Thyroid gland (tissue), 4 donors: ENCODE results near the gene UNC50. TPM values are rescaled to one million over a fixed set of nuclear protein-coding genes. Genes with fewer than 3 reads are reported as not detected.
"Not testable (repeated sequence)": the region's sequence is repeated elsewhere in the genome, so short reads cannot be mapped to it uniquely, and the experiment has no call there.

Experiments used
- DNase-seq, 2 donors: peaks; one replicate each; pipeline ENCODE4 v3.0.0-alpha.2; 2019
- H3K27ac ChIP-seq, 3 donors: fragments of 200-600 bp; sonication (generic); 1 replicate in 2 of 3; 2 replicates in 1 of 3; pipeline ENCODE4 v1.5.1; 2016 to 2019; ENCODE audit warnings: mild to moderate bottlenecking in 1 of 3, moderate library complexity in 1 of 3
- H3K27me3 ChIP-seq: fragments of 200-600 bp; sonication (generic); one replicate; pipeline ENCODE4 v1.5.1; 2019
- H3K36me3 ChIP-seq, 2 donors: fragments of 200-600 bp; sonication (generic); one replicate each; pipeline ENCODE4 v1.5.1; 2016 to 2019
- H3K4me1 ChIP-seq, 2 donors: fragments of 200-600 bp; sonication (generic); one replicate each; pipeline ENCODE4 v1.5.1; 2017 to 2019
- H3K4me3 ChIP-seq, 3 donors: fragments of 200-600 bp; sonication (generic); replicated peaks in 1 of 3; 1 replicate in 2 of 3; 2 replicates in 1 of 3; pipeline ENCODE4 v1.5.1; 2016; ENCODE audit warnings: mild to moderate bottlenecking in 1 of 3
- H3K9me3 ChIP-seq: fragments of 200-600 bp; sonication (generic); one replicate; pipeline ENCODE4 v1.5.1; 2017
- CTCF ChIP-seq, 6 experiments: fragments of 200-600 bp in 3 of 6; fragments of 450-650 bp in 3 of 6; sonication (generic) in 3 of 6; IDR thresholded peaks; one replicate each; pipeline ENCODE4 v1.5.1; 2016 to 2019; ENCODE audit warnings: antibody characterized with exemption in 6 of 6, mild to moderate bottlenecking in 2 of 6, inconsistent platforms in 1 of 6, moderate library complexity in 1 of 6
- POLR2A ChIP-seq, 2 donors: fragments of 450-650 bp; IDR thresholded peaks; one replicate each; pipeline ENCODE4 v1.6.1; 2017; ENCODE audit warnings: antibody characterized with exemption in 2 of 2, mild to moderate bottlenecking in 2 of 2, moderate library complexity in 1 of 2
- WGBS, 2 donors: methylation state at CpG; one replicate each; pipeline ENCODE4 v1.1.5; 2017; 5-methylcytosine and 5-hydroxymethylcytosine counted together
- intact Hi-C: fragments of 100-400 bp; cut with DNase I; formaldehyde crosslinking; loops from one replicate; pipeline ENCODE4 v1.15.1; 2023
- total RNA-seq, 4 donors: library from RNA; depleted of rRNA; stranded (reverse); fragments of >200 nt; gene quantifications; one replicate each; pipeline ENCODE4 v1.2.3, GENCODE V29; 2016

Gene UNC50
- total RNA-seq, 4 donors from 2014 or later: 75.3 to 86.1 (median 81.9) TPM

DNA sequence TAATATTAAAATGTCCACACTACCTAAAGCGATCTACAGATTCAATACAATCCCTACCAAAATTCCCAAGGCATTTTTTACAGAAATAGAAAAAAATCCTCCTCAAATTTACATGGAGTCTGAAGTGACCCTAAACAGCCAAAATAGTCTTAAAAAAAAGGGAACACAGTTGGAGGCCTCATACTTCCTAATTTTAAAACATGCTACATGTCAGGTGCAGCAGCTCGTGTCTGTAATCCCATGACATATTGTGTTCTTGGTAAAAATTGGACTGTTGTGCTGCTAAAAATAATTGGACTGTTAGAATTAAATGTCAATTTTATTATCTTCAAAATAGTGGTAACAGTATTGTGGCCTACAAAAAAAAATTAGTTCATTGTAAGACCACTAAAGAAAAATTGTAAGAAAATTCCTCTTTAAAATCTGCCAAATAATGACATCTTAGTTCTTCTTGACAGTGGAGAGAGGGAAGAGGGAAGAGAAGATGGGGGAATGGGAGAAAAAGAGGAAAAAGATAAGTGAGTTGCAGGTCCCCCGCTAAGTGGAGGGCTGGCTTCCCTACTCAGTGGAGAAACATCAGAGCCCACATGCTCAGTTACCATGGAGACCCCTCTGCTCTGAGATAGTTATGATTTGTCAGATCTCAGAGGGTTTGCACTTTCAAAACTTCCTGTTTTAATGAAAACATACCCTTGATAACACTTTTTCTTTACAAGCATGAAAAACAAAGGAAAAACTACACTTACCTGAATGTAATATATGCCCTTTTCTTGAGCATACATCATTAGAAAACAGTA is 46.5 kb downstream of the UNC50 start:
- H3K27ac ChIP-seq: peak overlapping the region in 1 of 3 donors; percentile 1
- no peaks in the 10 kb centered on the region for H3K9me3 ChIP-seq
- no peak for DNase-seq
- WGBS, 2 donors: 85 to 91% methylated on average over 3 of the region's 3 CpGs
- TF ChIP-seq POLR2A (IDR thresholded peaks at IDR 0.05) (no peak), CTCF (IDR thresholded peaks at IDR 0.05) (no peak)
- intact Hi-C loops: no loop called here
- no peaks in the 10 kb centered on the region for H3K36me3 ChIP-seq
- H3K27me3 ChIP-seq: no peaks in the 10 kb centered on the region
- no peak overlapping the region for H3K4me3 ChIP-seq
- no peaks in the 10 kb centered on the region for H3K4me1 ChIP-seq

DNA sequence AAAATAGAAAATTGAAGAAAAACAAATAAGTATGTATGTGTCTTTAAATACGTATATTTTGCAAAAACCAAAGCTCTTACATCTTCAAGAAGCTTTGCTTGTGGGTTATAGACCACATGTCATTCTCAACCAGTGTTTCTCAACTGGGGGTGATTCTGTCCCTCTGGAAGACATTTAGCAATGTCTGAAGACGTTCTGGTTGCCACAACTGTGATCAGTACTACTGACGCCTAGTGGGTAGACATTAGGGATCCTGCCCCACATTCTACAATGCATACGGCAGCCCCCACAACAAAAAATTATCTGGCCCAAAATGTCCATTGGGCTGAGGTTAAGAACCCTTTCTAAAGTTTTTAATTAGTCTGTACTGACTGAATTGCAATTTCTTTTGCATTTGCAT is 48.4 kb downstream of the UNC50 start:
- H3K9me3 ChIP-seq: no peaks in the 10 kb centered on the region
- DNase-seq: no peak
- H3K36me3 ChIP-seq: no peaks in the 10 kb centered on the region
- H3K27ac ChIP-seq: no peak overlapping the region
- H3K4me3 ChIP-seq: no peak overlapping the region
- TF ChIP-seq CTCF (IDR thresholded peaks at IDR 0.05) (no peak), POLR2A (IDR thresholded peaks at IDR 0.05) (no peak)
- intact Hi-C loops: no loop called here
- H3K27me3 ChIP-seq: no peaks in the 10 kb centered on the region
- H3K4me1 ChIP-seq: no peaks in the 10 kb centered on the region
- 92 to 96% methylated on average over 4 of the region's 4 CpGs for WGBS, 2 donors

DNA sequence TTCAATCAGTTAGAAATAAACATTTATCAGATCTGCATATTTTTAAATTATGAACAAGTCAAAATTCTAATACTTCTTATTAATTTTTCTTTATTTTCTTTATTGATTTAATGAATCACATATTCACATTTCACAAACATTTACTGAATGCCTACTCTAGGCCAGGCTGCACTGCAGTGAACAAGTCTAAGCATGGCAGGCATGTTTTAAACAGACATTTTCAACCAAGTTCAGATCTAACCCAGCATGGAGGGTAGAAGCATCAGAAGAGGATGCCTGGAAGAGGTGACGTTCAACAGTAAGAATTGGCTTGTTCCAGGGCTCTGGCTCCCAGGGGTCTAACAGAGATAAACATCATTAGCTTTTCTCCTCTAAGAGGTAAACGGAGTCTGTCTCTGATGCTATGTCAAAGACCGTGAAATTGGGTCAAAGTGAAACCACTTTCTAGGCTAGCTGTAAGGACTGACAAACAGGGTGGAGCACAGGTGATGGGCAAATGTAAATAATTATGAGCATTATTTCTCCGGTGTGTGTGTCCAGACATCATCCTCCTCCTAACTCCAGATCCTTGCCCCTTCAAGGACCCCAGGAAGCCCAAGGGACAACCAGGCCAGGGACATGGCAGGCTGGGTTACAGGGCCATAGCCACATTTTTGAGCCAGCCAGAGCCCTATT is 50.6 kb downstream of the UNC50 start:
- no peak for DNase-seq
- intact Hi-C loops: no loop called here
- TF ChIP-seq POLR2A (IDR thresholded peaks at IDR 0.05): no peak
- no peak for TF ChIP-seq CTCF (IDR thresholded peaks at IDR 0.05)
- Histone ChIP-seq H3K36me3 (no peaks in the 10 kb centered on the region), H3K4me1 (no peaks in the 10 kb centered on the region), H3K4me3 (no peak overlapping the region), H3K9me3 (no peaks in the 10 kb centered on the region), H3K27ac (no peak overlapping the region), H3K27me3 (no peaks in the 10 kb centered on the region)
- 95 to 97% methylated on average over 4 of the region's 4 CpGs for WGBS, 2 donors

DNA sequence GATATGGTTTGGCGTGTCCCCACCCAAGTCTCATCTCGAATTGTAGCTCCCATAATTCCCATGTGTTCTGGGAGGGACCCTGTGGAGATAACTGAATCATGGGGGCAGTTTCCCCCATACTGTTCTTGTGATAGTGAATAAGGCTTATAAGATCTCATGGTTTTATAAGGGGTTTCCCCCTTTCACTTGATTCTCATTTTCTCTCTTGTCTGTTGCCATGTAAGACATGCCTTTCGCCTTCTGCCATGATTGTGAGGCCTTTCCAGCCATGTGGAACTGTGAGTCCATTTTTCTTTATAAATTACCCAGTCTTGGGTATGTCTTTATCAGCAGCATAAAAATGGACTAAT is 51.1 kb downstream of the UNC50 start:
- 93 to 95% methylated on average over 3 of the region's 3 CpGs for WGBS, 2 donors
- H3K4me1 ChIP-seq, H3K27ac ChIP-seq, DNase-seq, H3K36me3 ChIP-seq, intact Hi-C loops, H3K4me3 ChIP-seq, H3K27me3 ChIP-seq, H3K9me3 ChIP-seq: not testable (repeated sequence)

GRCh38 chr2:98663511-98664090 is 55.2 kb downstream of the UNC50 start:
- no peaks in the 10 kb centered on the region for H3K9me3 ChIP-seq
- WGBS, 2 donors: 90 to 91% methylated on average over 12 of the region's 12 CpGs
- H3K27me3 ChIP-seq: no peaks in the 10 kb centered on the region
- no peaks in the 10 kb centered on the region for H3K4me1 ChIP-seq
- TF ChIP-seq CTCF (IDR thresholded peaks at IDR 0.05): no peak
- no peak for TF ChIP-seq POLR2A (IDR thresholded peaks at IDR 0.05)
- no peak overlapping the region for H3K4me3 ChIP-seq
- DNase-seq: no peak
- no peaks in the 10 kb centered on the region for H3K36me3 ChIP-seq
- no peak overlapping the region for H3K27ac ChIP-seq
- intact Hi-C loops: no loop called here
